ENCODE results near the gene SYT4. TPM values are rescaled to one million over a fixed set of nuclear protein-coding genes. Genes with fewer than 3 reads are reported as not detected.
"Not testable (repeated sequence)": the region's sequence is repeated elsewhere in the genome, so short reads cannot be mapped to it uniquely, and the experiment has no call there.

The SYT4 gene
- total and polyA plus RNA-seq, 11 donors = 17.0 TPM; not detected in 10

- Histone ChIP-seq H3K36me3 (no peaks in the 10 kb centered on the region), H3K9me3 (no peaks in the 10 kb centered on the region), H3K4me1 (no peaks in the 10 kb centered on the region), H3K4me3 (no peak overlapping the region), H3K27ac (no peak overlapping the region), H3K27me3 (no peaks in the 10 kb centered on the region)
- no peak for DNase-seq
- TF ChIP-seq POLR2A (IDR thresholded peaks at IDR 0.05) = no peak
- TF ChIP-seq, protein P1, sequence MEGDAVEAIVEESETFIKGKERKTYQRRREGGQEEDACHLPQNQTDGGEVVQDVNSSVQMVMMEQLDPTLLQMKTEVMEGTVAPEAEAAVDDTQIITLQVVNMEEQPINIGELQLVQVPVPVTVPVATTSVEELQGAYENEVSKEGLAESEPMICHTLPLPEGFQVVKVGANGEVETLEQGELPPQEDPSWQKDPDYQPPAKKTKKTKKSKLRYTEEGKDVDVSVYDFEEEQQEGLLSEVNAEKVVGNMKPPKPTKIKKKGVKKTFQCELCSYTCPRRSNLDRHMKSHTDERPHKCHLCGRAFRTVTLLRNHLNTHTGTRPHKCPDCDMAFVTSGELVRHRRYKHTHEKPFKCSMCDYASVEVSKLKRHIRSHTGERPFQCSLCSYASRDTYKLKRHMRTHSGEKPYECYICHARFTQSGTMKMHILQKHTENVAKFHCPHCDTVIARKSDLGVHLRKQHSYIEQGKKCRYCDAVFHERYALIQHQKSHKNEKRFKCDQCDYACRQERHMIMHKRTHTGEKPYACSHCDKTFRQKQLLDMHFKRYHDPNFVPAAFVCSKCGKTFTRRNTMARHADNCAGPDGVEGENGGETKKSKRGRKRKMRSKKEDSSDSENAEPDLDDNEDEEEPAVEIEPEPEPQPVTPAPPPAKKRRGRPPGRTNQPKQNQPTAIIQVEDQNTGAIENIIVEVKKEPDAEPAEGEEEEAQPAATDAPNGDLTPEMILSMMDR (IDR thresholded peaks at IDR 0.05) = no peak
- intact Hi-C loops (cut with DNase I) = no loop called here
- 21 to 47% (median 44%) methylated on average over 1 of the region's 1 CpG for WGBS, 4 donors
- no peak for ATAC-seq
Observed at GRCh38 chr18:43310239-43310638, 32.9 kb upstream of the SYT4 start.

DNA sequence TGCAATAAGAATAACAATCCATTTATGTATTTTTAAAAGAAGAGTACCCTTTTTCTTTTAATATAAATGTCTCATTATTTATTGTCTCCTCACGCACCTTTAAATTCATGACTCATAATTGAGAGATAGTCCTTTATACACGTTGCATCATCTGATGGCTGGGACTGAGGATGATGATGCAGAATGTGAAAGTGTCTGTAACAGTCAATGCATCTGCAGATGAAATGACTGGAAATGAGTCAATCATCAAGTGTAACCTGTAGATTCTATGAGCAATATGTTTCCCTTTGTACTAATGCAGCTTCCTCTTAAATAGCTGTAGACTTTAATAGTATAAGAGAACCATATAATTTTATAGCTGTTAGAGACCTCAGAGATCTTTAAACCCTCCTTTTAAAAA lies 26.1 kb upstream of the SYT4 start:
- Histone ChIP-seq H3K4me1 (no peaks in the 10 kb centered on the region), H3K36me3 (no peaks in the 10 kb centered on the region), H3K27me3 (no peaks in the 10 kb centered on the region), H3K4me3 (no peak overlapping the region), H3K9me3 (no peaks in the 10 kb centered on the region), H3K27ac (no peak overlapping the region)
- no peak for ATAC-seq
- no peak for DNase-seq
- WGBS, 4 donors = 60 to 75% (median 68%) methylated on average over 2 of the region's 2 CpGs
- intact Hi-C loops (cut with DNase I) = no loop called here
- TF ChIP-seq POLR2A (IDR thresholded peaks at IDR 0.05) = no peak
- TF ChIP-seq, protein P1 (IDR thresholded peaks at IDR 0.05) = no peak

- H3K4me3 ChIP-seq; H3K27me3 ChIP-seq; H3K36me3 ChIP-seq; H3K27ac ChIP-seq; ATAC-seq; H3K9me3 ChIP-seq; intact Hi-C loops (cut with DNase I); H3K4me1 ChIP-seq: not testable (repeated sequence)
- 76 to 85% (median 82%) methylated on average over 7 to 11 of the region's 11 CpGs for WGBS, 4 donors
- DNase-seq = peak in 1 of 5 donors; percentile 25
Observed at GRCh38 chr18:43286187-43286586, 8.9 kb upstream of the SYT4 start.

DNA sequence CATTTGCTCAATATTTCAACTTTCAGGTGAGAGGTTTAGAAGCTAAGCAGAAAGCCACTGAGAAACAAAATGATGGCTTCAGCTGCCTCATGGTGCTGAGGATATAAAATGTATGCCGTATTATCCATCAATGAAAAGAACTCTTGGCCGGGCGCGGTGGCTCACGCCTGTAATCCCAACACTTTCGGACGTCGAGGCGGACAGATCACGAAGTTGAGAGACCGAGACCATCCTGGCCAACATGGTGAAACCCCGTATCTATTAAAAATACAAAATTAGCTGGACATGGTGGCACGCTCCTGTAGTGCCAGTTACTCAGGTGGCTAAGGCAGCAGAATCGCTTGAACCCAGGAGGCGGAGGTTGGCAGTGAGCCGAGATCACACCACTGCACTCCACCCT lies 6.0 kb upstream of the SYT4 start:
- H3K4me1 ChIP-seq = no peaks in the 10 kb centered on the region
- H3K27ac ChIP-seq = no peak overlapping the region
- no peak overlapping the region for H3K4me3 ChIP-seq
- intact Hi-C loops (cut with DNase I) = no loop called here
- H3K36me3 ChIP-seq = no peaks in the 10 kb centered on the region
- TF ChIP-seq, protein P1 (IDR thresholded peaks at IDR 0.05) = no peak
- TF ChIP-seq POLR2A (IDR thresholded peaks at IDR 0.05) = no peak
- peaks cover 0 to 5% (median 0%) of the 10 kb centered on the region in 9 donors for H3K27me3 ChIP-seq
- 88 to 93% (median 92%) methylated on average over 16 of the region's 16 CpGs for whole genome bisulfite sequencing, 4 donors
- DNase-seq = no peak
- ATAC-seq = no peak
- H3K9me3 ChIP-seq = no peaks in the 10 kb centered on the region

DNA sequence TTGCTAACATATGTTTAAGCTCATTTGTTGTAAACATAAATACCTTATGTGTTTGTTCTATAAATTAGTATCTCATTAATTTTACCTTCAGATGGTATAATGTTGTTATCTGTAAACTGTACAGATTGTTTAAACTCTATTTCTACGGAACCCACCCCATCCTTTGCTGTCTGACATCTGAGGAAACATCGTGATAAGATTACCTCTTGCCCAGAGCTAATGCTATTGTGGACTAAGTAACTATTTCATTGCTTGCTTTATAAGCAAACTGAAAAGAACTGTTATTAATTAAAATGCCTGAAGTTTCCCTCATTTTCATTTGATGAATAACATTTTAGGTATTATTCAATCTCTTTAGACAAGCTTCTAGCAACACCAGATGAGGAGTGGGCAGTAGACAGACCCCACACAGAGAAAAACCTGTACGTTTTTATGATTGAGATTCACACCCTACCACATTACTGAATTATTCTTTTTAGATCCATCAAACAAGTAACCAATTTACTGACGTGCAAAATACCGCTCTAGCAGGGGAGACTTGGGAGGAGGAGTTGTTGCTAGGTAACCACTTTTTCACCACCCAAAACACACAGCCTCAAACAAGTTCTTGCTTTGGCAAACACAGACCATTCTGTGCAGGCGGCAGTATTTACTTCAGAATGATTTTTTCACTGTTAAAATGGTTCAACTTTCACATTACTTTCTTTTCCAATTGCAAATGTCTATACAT lies 1.9 kb upstream of the SYT4 start:
- DNase-seq (no peak), ATAC-seq (no peak)
- H3K9me3 ChIP-seq = no peaks in the 10 kb centered on the region
- intact Hi-C loops (cut with DNase I) = loop anchor here in 5 of 10 donors (10.0 kb wide), 7 partner anchors 116 to 1224 kb away; no protein-coding TSS in a partner anchor
- H3K4me3 ChIP-seq = no peak overlapping the region
- no peaks in the 10 kb centered on the region for H3K36me3 ChIP-seq
- TF ChIP-seq, protein P1 (IDR thresholded peaks at IDR 0.05) = no peak
- no peak for TF ChIP-seq POLR2A (IDR thresholded peaks at IDR 0.05)
- peaks cover 0 to 4% (median 0%) of the 10 kb centered on the region in 12 donors for H3K4me1 ChIP-seq
- H3K27me3 ChIP-seq = peaks cover 0 to 7% (median 0%) of the 10 kb centered on the region in 9 donors
- WGBS, 4 donors = 2 to 6% (median 5%) methylated on average over 6 of the region's 6 CpGs
- H3K27ac ChIP-seq = no peak overlapping the region
